GM12892 (cell line): ENCODE data around the gene GPC5.
A peak's percentile ranks its signal among the peaks of the same experiment; 100 is the strongest.

Source experiments
- DNase-seq: peaks from one replicate; pipeline ENCODE4 v3.0.0; 2011; ENCODE audit not compliant: insufficient read length
- FAIRE-seq: peaks from 2 replicates; lab custom pipeline; 2011; peaks lifted over from hg19 to GRCh38; lab: Jason Lieb, UNC
- POLR2A ChIP-seq: IDR thresholded peaks from 2 replicates; pipeline ENCODE4 v1.6.1; 2011; ENCODE audit warnings: low read depth, low read length, control low read depth
- POLR2AphosphoS5 ChIP-seq: IDR thresholded peaks from 2 replicates; pipeline ENCODE4 v1.6.1; 2011; ENCODE audit warnings: low read depth, low read length, control low read depth
- TAF1 ChIP-seq: IDR thresholded peaks from 2 replicates; pipeline ENCODE4 v1.6.1; 2011; ENCODE audit warnings: low read depth, mild to moderate bottlenecking, control low read depth, low read length, borderline replicate concordance

Gene GPC5

DNA sequence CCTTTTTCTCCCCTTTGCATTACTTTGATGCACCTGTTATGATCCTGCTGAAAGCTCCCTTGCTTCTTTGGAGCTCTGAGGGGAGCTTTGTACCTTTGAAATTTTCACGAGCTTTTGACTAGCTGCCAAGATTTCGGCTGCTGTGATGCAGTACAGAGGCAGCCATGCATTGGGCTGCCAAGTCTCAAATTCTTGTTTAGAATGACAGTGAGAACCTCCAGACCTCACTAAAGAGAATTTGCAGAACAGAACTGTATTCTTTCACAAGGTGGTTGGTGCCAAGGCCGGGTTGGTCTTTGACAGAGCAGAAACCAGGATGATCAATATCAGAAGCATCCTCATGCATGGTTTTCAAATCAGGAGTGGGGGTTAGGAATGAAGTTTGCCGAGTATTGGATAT is 414.8 kb downstream of the GPC5 start:
- TF ChIP-seq POLR2A (no peak), POLR2AphosphoS5 (no peak), TAF1 (no peak)
- DNase-seq = no peak
- no peak for FAIRE-seq

DNA sequence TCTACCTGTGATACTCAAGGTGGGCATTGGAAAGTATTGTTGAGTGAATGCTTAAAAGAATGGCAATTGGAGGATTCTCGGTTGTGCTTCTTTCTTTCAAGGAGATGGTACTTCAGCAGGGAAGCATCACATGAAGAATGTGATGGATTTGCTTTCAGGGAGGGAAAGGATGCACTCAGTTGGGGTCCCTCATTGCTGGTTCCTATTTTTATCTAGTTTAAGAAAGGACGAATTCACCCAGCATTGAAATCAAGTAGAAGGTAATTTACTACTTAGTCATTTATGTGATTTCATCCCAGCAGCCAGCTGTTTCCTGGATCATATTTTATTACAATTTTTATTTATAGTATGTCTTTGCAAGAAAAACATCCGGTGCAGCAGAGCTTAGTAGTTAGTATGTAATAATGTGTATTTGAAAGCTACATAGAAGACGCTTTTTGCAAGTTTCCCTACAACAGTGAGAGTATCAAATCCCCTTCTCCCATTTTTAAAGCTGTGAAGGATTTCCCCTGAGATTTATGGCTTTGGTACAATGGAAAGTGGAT is 417.9 kb downstream of the GPC5 start:
- FAIRE-seq = no peak
- no peak for TF ChIP-seq POLR2AphosphoS5
- TF ChIP-seq TAF1 = no peak
- TF ChIP-seq POLR2A = no peak
- DNase-seq = no peak

DNA sequence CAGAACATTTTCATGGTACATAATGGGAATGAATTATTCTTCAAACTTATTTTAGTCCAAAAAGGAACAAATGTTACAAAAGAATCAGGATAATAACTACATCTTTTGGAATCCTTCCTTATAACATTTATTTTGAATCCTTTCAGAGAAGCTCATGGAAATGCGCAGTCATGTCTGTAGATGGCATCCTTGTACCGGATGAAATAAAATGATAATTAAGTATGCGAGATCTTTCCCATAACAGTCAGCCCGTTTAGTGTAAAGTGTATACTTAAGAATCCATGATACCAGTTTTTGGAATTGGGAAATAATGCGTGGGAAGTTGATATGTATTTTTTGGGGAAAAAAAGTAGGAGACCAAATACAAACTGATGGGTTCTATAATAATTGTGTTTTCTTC is 418.8 kb downstream of the GPC5 start:
- TF ChIP-seq POLR2A (no peak), POLR2AphosphoS5 (no peak), TAF1 (no peak)
- FAIRE-seq (no peak), DNase-seq (no peak)

DNA sequence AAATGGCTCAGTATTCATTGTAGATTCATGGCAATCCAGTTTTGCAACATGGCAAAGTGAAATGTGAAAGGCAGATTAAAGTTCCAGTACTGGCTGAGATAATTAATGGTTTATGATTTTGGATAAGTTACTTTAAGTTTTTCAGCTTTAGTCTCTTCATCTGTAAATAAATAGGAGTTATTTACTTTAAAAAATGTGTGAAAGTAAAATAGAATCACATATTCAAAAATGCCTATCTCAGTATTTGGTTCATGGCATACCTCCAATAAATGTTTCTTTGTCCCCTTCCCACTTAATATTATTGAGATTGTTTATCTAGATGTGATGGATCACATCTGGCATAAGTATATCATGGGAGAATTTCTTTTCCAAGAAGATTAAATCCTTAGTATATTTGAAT is 426.0 kb downstream of the GPC5 start:
- FAIRE-seq (no peak), DNase-seq (no peak)
- TF ChIP-seq POLR2A (no peak), POLR2AphosphoS5 (no peak), TAF1 (no peak)

DNA sequence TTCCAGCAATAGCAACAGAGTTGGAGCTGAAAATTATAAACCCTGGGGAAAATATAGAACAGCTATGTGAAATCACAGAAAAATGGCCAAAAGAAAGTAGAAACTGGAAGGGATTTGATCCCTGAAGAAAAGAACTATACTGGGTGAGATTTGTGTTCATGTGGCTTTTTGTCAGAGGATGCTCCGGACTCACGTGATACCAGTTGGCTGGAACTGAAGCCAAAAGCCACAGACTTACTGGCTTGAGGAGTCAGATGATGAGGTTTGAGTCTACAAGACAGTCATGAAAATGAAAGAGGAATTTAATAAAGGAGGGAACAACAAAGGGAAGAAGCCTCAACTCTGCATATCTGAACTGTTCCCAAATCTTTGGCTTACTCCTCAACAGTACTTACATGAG is 427.1 kb downstream of the GPC5 start:
- DNase-seq (no peak), FAIRE-seq (no peak)
- TF ChIP-seq POLR2AphosphoS5 (no peak), POLR2A (no peak), TAF1 (no peak)

DNA sequence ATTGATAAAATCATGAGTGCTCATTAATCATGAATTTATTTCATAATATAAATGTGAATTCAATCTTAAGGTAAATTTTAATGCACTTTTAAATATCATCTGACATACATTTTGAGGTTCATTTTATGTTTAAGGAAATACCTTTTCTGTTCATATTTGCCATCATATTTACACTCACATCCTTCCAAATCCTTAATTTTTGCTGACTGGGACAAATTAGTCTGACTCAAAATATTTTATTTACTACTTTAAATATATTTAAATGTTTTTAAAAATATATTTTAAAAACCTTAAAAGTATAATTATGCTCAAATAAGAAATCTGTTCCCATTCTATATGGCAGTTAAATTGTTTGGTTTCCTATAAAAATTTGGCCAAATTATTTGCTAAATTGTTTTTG is 438.1 kb downstream of the GPC5 start:
- TF ChIP-seq POLR2AphosphoS5 (no peak), POLR2A (no peak), TAF1 (no peak)
- no peak for FAIRE-seq
- no peak for DNase-seq

DNA sequence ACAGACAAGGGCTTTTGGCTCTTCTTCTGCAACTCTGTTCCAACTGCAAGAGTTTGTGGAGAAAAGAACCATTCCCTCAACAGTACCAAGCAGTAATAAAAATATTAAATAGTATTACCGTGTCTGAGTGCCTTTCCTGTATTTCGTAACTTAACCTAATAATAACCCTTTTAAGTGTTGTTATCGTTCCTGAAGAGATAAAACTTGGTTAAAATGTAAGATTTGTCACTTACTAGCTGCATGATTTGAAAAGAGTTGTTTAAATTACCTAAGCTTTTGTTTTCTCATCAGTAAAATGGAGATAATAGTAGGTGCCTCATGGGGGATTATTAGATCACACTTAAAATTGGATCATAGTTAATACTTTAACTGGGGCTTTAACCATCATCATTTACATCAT is 447.2 kb downstream of the GPC5 start:
- no peak for FAIRE-seq
- DNase-seq = no peak
- TF ChIP-seq POLR2AphosphoS5 (no peak), TAF1 (no peak), POLR2A (no peak)

DNA sequence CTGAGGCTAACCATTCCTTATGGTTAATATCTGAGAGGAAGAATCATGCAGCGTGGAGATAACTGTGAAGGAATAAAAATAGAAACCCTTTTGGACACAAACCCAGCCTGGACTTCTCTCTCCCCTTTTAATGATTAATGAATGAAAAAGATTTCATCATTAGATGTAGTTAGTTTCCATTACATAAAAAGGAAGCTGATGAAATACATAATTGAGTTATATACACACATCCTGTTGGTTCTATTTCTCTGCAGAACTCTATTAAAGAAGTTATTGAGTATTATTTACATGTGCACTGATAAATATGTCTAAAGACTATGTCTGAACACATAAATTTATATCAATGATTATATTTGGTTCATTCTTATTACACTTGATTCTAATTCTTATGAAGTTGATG is 465.3 kb downstream of the GPC5 start:
- no peak for DNase-seq
- no peak for FAIRE-seq
- TF ChIP-seq TAF1 (no peak), POLR2AphosphoS5 (no peak), POLR2A (no peak)

DNA sequence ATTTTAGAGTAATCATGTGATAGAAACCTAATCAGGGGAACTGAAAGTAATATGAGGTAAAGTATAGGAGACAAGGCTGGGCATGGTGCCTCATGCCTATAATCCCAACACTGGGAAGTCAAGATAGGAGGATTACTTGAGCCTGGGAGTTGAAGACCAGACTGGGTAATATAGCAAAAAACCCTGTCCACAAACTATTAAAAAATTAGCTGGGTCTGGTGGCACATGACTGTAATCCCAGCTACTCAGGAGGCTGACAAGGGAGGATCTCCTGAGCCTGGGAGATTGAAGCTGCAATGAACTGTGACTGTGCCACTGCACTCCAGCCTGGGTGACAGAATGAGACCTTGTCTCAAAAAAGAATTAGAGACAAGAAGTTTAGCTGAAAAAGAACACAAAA is 469.9 kb downstream of the GPC5 start:
- FAIRE-seq = no peak
- no peak for DNase-seq
- TF ChIP-seq TAF1 (no peak), POLR2AphosphoS5 (no peak), POLR2A (no peak)

DNA sequence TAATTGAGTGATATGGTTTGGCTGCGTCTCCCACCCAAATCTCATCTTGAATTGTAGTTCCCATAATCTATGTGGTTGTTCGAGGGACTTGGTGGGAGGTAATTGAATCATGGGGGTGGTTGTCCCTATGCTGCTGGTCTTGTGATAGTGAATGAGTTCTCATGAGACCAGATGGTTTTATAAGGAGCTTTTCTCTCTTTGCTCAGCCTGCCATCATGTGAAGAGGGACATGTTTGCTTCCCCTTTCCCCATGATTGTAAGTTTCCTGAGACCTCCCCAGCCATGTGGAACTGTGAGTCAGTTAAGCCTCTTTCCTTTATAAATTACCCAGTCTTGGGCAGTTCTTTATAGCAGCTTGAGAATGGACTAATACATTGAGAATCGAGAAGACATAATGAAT is 480.1 kb downstream of the GPC5 start:
- FAIRE-seq (no peak), DNase-seq (no peak)
- TF ChIP-seq POLR2AphosphoS5 = no peak
- no peak for TF ChIP-seq TAF1
- no peak for TF ChIP-seq POLR2A

DNA sequence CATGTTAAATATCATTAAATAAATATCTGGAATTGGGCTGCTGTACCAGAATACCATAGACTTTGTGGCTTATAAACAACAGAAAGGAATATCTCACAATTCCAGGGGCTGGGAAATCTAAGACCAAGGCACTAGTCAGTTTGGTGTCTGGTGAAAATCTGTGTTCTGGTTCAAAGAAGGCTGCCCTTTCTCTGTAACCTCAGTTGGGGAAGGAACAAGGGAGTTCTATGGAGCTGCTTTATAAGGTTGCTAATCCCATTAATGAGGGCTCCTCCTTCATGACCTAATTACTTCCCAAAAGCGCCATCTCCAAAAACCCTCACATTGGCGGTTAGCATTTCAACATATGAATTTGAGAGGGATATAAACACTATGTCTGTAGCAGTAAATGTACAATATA is 480.9 kb downstream of the GPC5 start:
- DNase-seq (no peak), FAIRE-seq (no peak)
- TF ChIP-seq POLR2AphosphoS5 = no peak
- no peak for TF ChIP-seq POLR2A
- TF ChIP-seq TAF1 = no peak

DNA sequence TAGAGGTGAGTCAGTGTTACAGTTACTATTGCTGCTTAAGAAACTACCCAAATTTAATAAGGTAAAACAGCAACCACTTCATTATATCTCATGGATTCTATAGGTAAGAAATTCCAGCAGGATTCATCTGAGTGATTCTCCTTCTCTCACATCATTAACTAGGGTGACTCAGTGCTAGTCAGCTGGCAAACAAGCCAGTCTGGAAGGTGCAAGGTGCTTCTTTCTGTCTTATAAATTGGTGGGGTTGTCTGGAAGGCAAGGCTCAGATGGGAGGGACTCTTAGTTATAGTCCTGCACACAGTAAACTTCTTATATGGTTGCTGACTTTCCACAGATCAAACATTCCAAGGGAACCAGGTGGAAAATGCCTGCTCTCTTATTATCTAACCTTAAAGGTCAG is 484.5 kb downstream of the GPC5 start:
- no peak for TF ChIP-seq TAF1
- TF ChIP-seq POLR2A = no peak
- TF ChIP-seq POLR2AphosphoS5 = no peak
- no peak for DNase-seq
- peak; percentile 24 for FAIRE-seq
